Measurements from ENCODE around the gene TANGO2.

Gene TANGO2

GRCh38 chr22:19997561-19998231 is 23.2 kb upstream of the TANGO2 start:
- Mint-ChIP-seq H3K27me3 (peaks cover 34% of the 10 kb centered on the region), H3K4me3 (no peak overlapping the region), H3K36me3 (ENCODE audit: low read depth) (no peaks in the 10 kb centered on the region), H3K4me1 (ENCODE audit: low read depth) (peaks cover 6% of the 10 kb centered on the region), H3K27ac (no peak overlapping the region), H3K9me3 (peaks cover 1% of the 10 kb centered on the region)
- intact Hi-C loops (cut with micrococcal nuclease): no loop called here

GRCh38 chr22:19998232-19998951 is 22.5 kb upstream of the TANGO2 start:
- H3K27me3 Mint-ChIP-seq: peaks cover 34% of the 10 kb centered on the region
- H3K4me3 Mint-ChIP-seq: no peak overlapping the region
- H3K36me3 Mint-ChIP-seq (ENCODE audit: low read depth): no peaks in the 10 kb centered on the region
- H3K27ac Mint-ChIP-seq: no peak overlapping the region
- intact Hi-C loops (cut with micrococcal nuclease): no loop called here
- H3K9me3 Mint-ChIP-seq: peaks cover 8% of the 10 kb centered on the region
- H3K4me1 Mint-ChIP-seq (ENCODE audit: low read depth): peaks cover 6% of the 10 kb centered on the region

GRCh38 chr22:19998991-19999820 is 21.7 kb upstream of the TANGO2 start:
- intact Hi-C loops (cut with micrococcal nuclease): no loop called here
- no peaks in the 10 kb centered on the region for H3K36me3 Mint-ChIP-seq (ENCODE audit: low read depth)
- H3K4me3 Mint-ChIP-seq: no peak overlapping the region
- H3K27me3 Mint-ChIP-seq: peaks cover 34% of the 10 kb centered on the region
- peaks cover 16% of the 10 kb centered on the region for H3K9me3 Mint-ChIP-seq
- peaks cover 6% of the 10 kb centered on the region for H3K4me1 Mint-ChIP-seq (ENCODE audit: low read depth)
- H3K27ac Mint-ChIP-seq: no peak overlapping the region

GRCh38 chr22:20000246-20001081 is 20.4 kb upstream of the TANGO2 start:
- intact Hi-C loops (cut with micrococcal nuclease): no loop called here
- H3K9me3 Mint-ChIP-seq: peaks cover 23% of the 10 kb centered on the region
- H3K4me1 Mint-ChIP-seq (ENCODE audit: low read depth): peaks cover 6% of the 10 kb centered on the region
- no peaks in the 10 kb centered on the region for H3K36me3 Mint-ChIP-seq (ENCODE audit: low read depth)
- H3K27me3 Mint-ChIP-seq: peaks cover 37% of the 10 kb centered on the region
- no peak overlapping the region for H3K27ac Mint-ChIP-seq
- no peak overlapping the region for H3K4me3 Mint-ChIP-seq

GRCh38 chr22:20001082-20001638 is 19.8 kb upstream of the TANGO2 start:
- Mint-ChIP-seq H3K36me3 (ENCODE audit: low read depth) (no peaks in the 10 kb centered on the region), H3K27ac (no peak overlapping the region), H3K4me3 (no peak overlapping the region), H3K27me3 (peaks cover 37% of the 10 kb centered on the region), H3K9me3 (peaks cover 23% of the 10 kb centered on the region), H3K4me1 (ENCODE audit: low read depth) (peaks cover 6% of the 10 kb centered on the region)
- intact Hi-C loops (cut with micrococcal nuclease): no loop called here

- Mint-ChIP-seq H3K4me1 (ENCODE audit: low read depth) (peaks cover 6% of the 10 kb centered on the region), H3K36me3 (ENCODE audit: low read depth) (no peaks in the 10 kb centered on the region), H3K4me3 (no peak overlapping the region), H3K27me3 (peaks cover 32% of the 10 kb centered on the region), H3K9me3 (peaks cover 23% of the 10 kb centered on the region), H3K27ac (no peak overlapping the region)
- intact Hi-C loops (cut with micrococcal nuclease): no loop called here
These were observed 18.8 kb upstream of the TANGO2 start for GRCh38 chr22:20002128-20002527.

GRCh38 chr22:20002636-20003035 is 18.3 kb upstream of the TANGO2 start:
- no peak overlapping the region for H3K27ac Mint-ChIP-seq
- intact Hi-C loops (cut with micrococcal nuclease): no loop called here

GRCh38 chr22:20003304-20003703 is 17.6 kb upstream of the TANGO2 start:
- intact Hi-C loops (cut with micrococcal nuclease): no loop called here
- Mint-ChIP-seq H3K4me3 (no peak overlapping the region), H3K36me3 (ENCODE audit: low read depth) (no peaks in the 10 kb centered on the region), H3K4me1 (ENCODE audit: low read depth) (peaks cover 6% of the 10 kb centered on the region), H3K27me3 (peaks cover 30% of the 10 kb centered on the region), H3K9me3 (peaks cover 23% of the 10 kb centered on the region), H3K27ac (no peak overlapping the region)

More at GRCh38 chr22:20002636-20003035, 18.3 kb upstream of the TANGO2 start:
- no peaks in the 10 kb centered on the region for H3K36me3 Mint-ChIP-seq (ENCODE audit: low read depth)
- peaks cover 6% of the 10 kb centered on the region for H3K4me1 Mint-ChIP-seq (ENCODE audit: low read depth)
- H3K4me3 Mint-ChIP-seq: no peak overlapping the region
- peaks cover 23% of the 10 kb centered on the region for H3K9me3 Mint-ChIP-seq
- peaks cover 30% of the 10 kb centered on the region for H3K27me3 Mint-ChIP-seq

GRCh38 chr22:20004464-20004863 is 16.4 kb upstream of the TANGO2 start:
- intact Hi-C loops (cut with micrococcal nuclease): no loop called here
- Mint-ChIP-seq H3K36me3 (ENCODE audit: low read depth) (no peaks in the 10 kb centered on the region), H3K4me3 (no peak overlapping the region), H3K27ac (no peak overlapping the region), H3K27me3 (peaks cover 30% of the 10 kb centered on the region), H3K9me3 (peaks cover 23% of the 10 kb centered on the region), H3K4me1 (ENCODE audit: low read depth) (peaks cover 6% of the 10 kb centered on the region)

GRCh38 chr22:20008221-20008995 is 12.5 kb upstream of the TANGO2 start:
- Mint-ChIP-seq H3K4me3 (no peak overlapping the region), H3K27me3 (peaks cover 9% of the 10 kb centered on the region), H3K4me1 (ENCODE audit: low read depth) (peaks cover 5% of the 10 kb centered on the region), H3K9me3 (peaks cover 15% of the 10 kb centered on the region), H3K27ac (no peak overlapping the region), H3K36me3 (ENCODE audit: low read depth) (no peaks in the 10 kb centered on the region)
- intact Hi-C loops (cut with micrococcal nuclease): no loop called here

- peaks cover 8% of the 10 kb centered on the region for H3K9me3 Mint-ChIP-seq
- no peak overlapping the region for H3K27ac Mint-ChIP-seq
- peaks cover 5% of the 10 kb centered on the region for H3K4me1 Mint-ChIP-seq (ENCODE audit: low read depth)
- peaks cover 14% of the 10 kb centered on the region for H3K27me3 Mint-ChIP-seq
- intact Hi-C loops (cut with micrococcal nuclease): no loop called here
- no peaks in the 10 kb centered on the region for H3K36me3 Mint-ChIP-seq (ENCODE audit: low read depth)
- H3K4me3 Mint-ChIP-seq: no peak overlapping the region
These were observed 11.9 kb upstream of the TANGO2 start for GRCh38 chr22:20009018-20009491.

GRCh38 chr22:20009582-20010306 is 11.2 kb upstream of the TANGO2 start:
- H3K9me3 Mint-ChIP-seq: peaks cover 2% of the 10 kb centered on the region
- peaks cover 5% of the 10 kb centered on the region for H3K4me1 Mint-ChIP-seq (ENCODE audit: low read depth)
- H3K4me3 Mint-ChIP-seq: no peak overlapping the region
- no peaks in the 10 kb centered on the region for H3K36me3 Mint-ChIP-seq (ENCODE audit: low read depth)
- peaks cover 15% of the 10 kb centered on the region for H3K27me3 Mint-ChIP-seq
- intact Hi-C loops (cut with micrococcal nuclease): no loop called here
- no peak overlapping the region for H3K27ac Mint-ChIP-seq
